ENCODE data around the gene MYEOV.

The MYEOV gene

GRCh38 chr11:69286374-69287371 lies 7.3 kb upstream of the MYEOV start:
- no peak for DNase-seq (ENCODE audit: low read depth in 2 of 2)

- no peak for DNase-seq (ENCODE audit: low read depth in 2 of 2)
Measured at GRCh38 chr11:69287968-69288882, 5.7 kb upstream of the MYEOV start.

- no peak for DNase-seq (ENCODE audit: low read depth in 2 of 2)
Measured at GRCh38 chr11:69288883-69289242, 5.1 kb upstream of the MYEOV start.

GRCh38 chr11:69290806-69291205 lies 3.1 kb upstream of the MYEOV start:
- DNase-seq (ENCODE audit: low read depth in 2 of 2), result no peak

GRCh38 chr11:69291459-69292110 lies 2.4 kb upstream of the MYEOV start:
- no peak for DNase-seq (ENCODE audit: low read depth in 2 of 2)

GRCh38 chr11:69292221-69292648 lies 1.7 kb upstream of the MYEOV start:
- DNase-seq (ENCODE audit: low read depth in 2 of 2), result peak; percentile 50

- DNase-seq (ENCODE audit: low read depth in 2 of 2), result no peak
Measured at GRCh38 chr11:69293087-69293486, 868 bp upstream of the MYEOV start.

- no peak for DNase-seq (ENCODE audit: low read depth in 2 of 2)
Measured at GRCh38 chr11:69294571-69295078, 670 bp downstream of the MYEOV start.

GRCh38 chr11:69295079-69295994 lies 1.4 kb downstream of the MYEOV start:
- DNase-seq (ENCODE audit: low read depth in 2 of 2), result no peak

- DNase-seq (ENCODE audit: low read depth in 2 of 2), result no peak
Measured at GRCh38 chr11:69295995-69296889, 2.3 kb downstream of the MYEOV start.

GRCh38 chr11:69296890-69297786 lies 3.2 kb downstream of the MYEOV start:
- DNase-seq (ENCODE audit: low read depth in 2 of 2), result peak; percentile 50 to 54

GRCh38 chr11:69297787-69298266 lies 3.9 kb downstream of the MYEOV start:
- no peak for DNase-seq (ENCODE audit: low read depth in 2 of 2)

- DNase-seq (ENCODE audit: low read depth in 2 of 2), result no peak
Measured at GRCh38 chr11:69298267-69299022, 4.5 kb downstream of the MYEOV start.

- DNase-seq (ENCODE audit: low read depth in 2 of 2), result no peak
Measured at GRCh38 chr11:69299023-69299461, 5.1 kb downstream of the MYEOV start.

GRCh38 chr11:69299572-69299971 lies 5.6 kb downstream of the MYEOV start:
- no peak for DNase-seq (ENCODE audit: low read depth in 2 of 2)

- no peak for DNase-seq (ENCODE audit: low read depth in 2 of 2)
Measured at GRCh38 chr11:69300120-69301060, 6.4 kb downstream of the MYEOV start.

All from stimulated activated CD4-positive, alpha-beta T cell treated with anti-CD3 and anti-CD28 coated beads, Interleukin-1b, Interleukin-23, amount 100 ng/mL, for 4 hours (primary cell).